Measurements from ENCODE around the gene MORN3. TPM values are rescaled to one million over a fixed set of nuclear protein-coding genes. Genes with fewer than 3 reads are reported as not detected.
"Not testable (repeated sequence)": the region's sequence is repeated elsewhere in the genome, so short reads cannot be mapped to it uniquely, and the experiment has no call there.

MORN3 gene
- polyA plus RNA-seq (2013, experiment 1 of 2), result 0.25 TPM
- 0.32 TPM for polyA plus RNA-seq (2013, experiment 2 of 2)

- Histone ChIP-seq H3K9me3 (ENCODE audit: insufficient read depth, low read depth, low read length) (no peaks in the 10 kb centered on the region), H3K36me3 (ENCODE audit: insufficient read depth, low read length) (0 out of 2 replicates have a peak, but pooled peaks cover 2% of the 10 kb centered on the region), H3K27me3 (ENCODE audit: insufficient read depth, low read length) (no peaks in the 10 kb centered on the region), H3K9ac (ENCODE audit: low read depth, low read length) (no peak within 1 kb of the TSS), H3K4me1 (ENCODE audit: insufficient read depth, low read length) (peaks cover 6% of the 10 kb centered on the region), H3K27ac (ENCODE audit: low read depth, low read length) (no peak within 1 kb of the TSS), H3K4me3 (ENCODE audit: low read length) (no peak within 1 kb of the TSS)
- 97% methylated on average over 4 of the region's 5 CpGs for WGBS
Measured at GRCh38 chr12:121669521-121669900, at the start of gene MORN3. MORN3 (minus strand) TSS chr12:121669654; CDS start chr12:121669483, 171 bp downstream.

- Histone ChIP-seq H3K4me3 (ENCODE audit: low read length) (no peak overlapping the region), H3K9ac (ENCODE audit: low read depth, low read length) (no peak overlapping the region), H3K9me3 (ENCODE audit: insufficient read depth, low read depth, low read length) (no peaks in the 10 kb centered on the region), H3K36me3 (ENCODE audit: insufficient read depth, low read length) (peaks cover 8% of the 10 kb centered on the region; the same call in 1 of the 2 replicates), H3K27ac (ENCODE audit: low read depth, low read length) (no peak overlapping the region), H3K27me3 (ENCODE audit: insufficient read depth, low read length) (no peaks in the 10 kb centered on the region), H3K4me1 (ENCODE audit: insufficient read depth, low read length) (peaks cover 10% of the 10 kb centered on the region)
- WGBS, result 88% methylated on average over 3 of the region's 3 CpGs
Measured at GRCh38 chr12:121718653-121719239, 49.3 kb upstream of the MORN3 start.

- no peak overlapping the region for H3K9ac ChIP-seq (ENCODE audit: low read depth, low read length)
- H3K27me3 ChIP-seq (ENCODE audit: insufficient read depth, low read length), result no peaks in the 10 kb centered on the region
- 83% methylated on average over 10 of the region's 10 CpGs for WGBS
- H3K27ac ChIP-seq (ENCODE audit: low read depth, low read length), result peak overlapping the region; percentile 64
- H3K9me3 ChIP-seq (ENCODE audit: insufficient read depth, low read depth, low read length), result no peaks in the 10 kb centered on the region
- peaks cover 14% of the 10 kb centered on the region for H3K4me1 ChIP-seq (ENCODE audit: insufficient read depth, low read length)
- H3K36me3 ChIP-seq (ENCODE audit: insufficient read depth, low read length), result peaks cover 4% of the 10 kb centered on the region; the same call in 1 of the 2 replicates
- H3K4me3 ChIP-seq (ENCODE audit: low read length), result no peak overlapping the region
Measured at GRCh38 chr12:121717041-121717699, 47.7 kb upstream of the MORN3 start.

GRCh38 chr12:121715862-121716435 lies 46.5 kb upstream of the MORN3 start:
- H3K4me3 ChIP-seq (ENCODE audit: low read length), result no peak overlapping the region
- no peaks in the 10 kb centered on the region for H3K27me3 ChIP-seq (ENCODE audit: insufficient read depth, low read length)
- peaks cover 18% of the 10 kb centered on the region for H3K4me1 ChIP-seq (ENCODE audit: insufficient read depth, low read length)
- peaks cover 4% of the 10 kb centered on the region; the same call in 1 of the 2 replicates for H3K36me3 ChIP-seq (ENCODE audit: insufficient read depth, low read length)
- no peak overlapping the region; the same call in 1 of the 2 replicates for H3K9ac ChIP-seq (ENCODE audit: low read depth, low read length)
- 79% methylated on average over 6 of the region's 6 CpGs for WGBS
- no peaks in the 10 kb centered on the region for H3K9me3 ChIP-seq (ENCODE audit: insufficient read depth, low read depth, low read length)
- no peak overlapping the region for H3K27ac ChIP-seq (ENCODE audit: low read depth, low read length)

GRCh38 chr12:121715055-121715454 lies 45.6 kb upstream of the MORN3 start:
- not testable (repeated sequence) for H3K9me3 ChIP-seq (ENCODE audit: insufficient read depth, low read depth, low read length); H3K36me3 ChIP-seq (ENCODE audit: insufficient read depth, low read length); H3K9ac ChIP-seq (ENCODE audit: low read depth, low read length); H3K27me3 ChIP-seq (ENCODE audit: insufficient read depth, low read length); H3K4me3 ChIP-seq (ENCODE audit: low read length); H3K27ac ChIP-seq (ENCODE audit: low read depth, low read length)
- H3K4me1 ChIP-seq (ENCODE audit: insufficient read depth, low read length), result peaks cover 18% of the 10 kb centered on the region
- WGBS, result 94% methylated on average over 7 of the region's 7 CpGs

- H3K27ac ChIP-seq (ENCODE audit: low read depth, low read length), result no peak overlapping the region
- peak overlapping the region; percentile 99 for H3K4me3 ChIP-seq (ENCODE audit: low read length)
- no peak overlapping the region for H3K9ac ChIP-seq (ENCODE audit: low read depth, low read length)
- no peaks in the 10 kb centered on the region for H3K36me3 ChIP-seq (ENCODE audit: insufficient read depth, low read length)
- H3K4me1 ChIP-seq (ENCODE audit: insufficient read depth, low read length), result peaks cover 18% of the 10 kb centered on the region
- H3K27me3 ChIP-seq (ENCODE audit: insufficient read depth, low read length), result no peaks in the 10 kb centered on the region
- WGBS, result 76% methylated on average over 6 of the region's 6 CpGs
- no peaks in the 10 kb centered on the region for H3K9me3 ChIP-seq (ENCODE audit: insufficient read depth, low read depth, low read length)
Measured at GRCh38 chr12:121713793-121714192, 44.3 kb upstream of the MORN3 start.

- Histone ChIP-seq H3K36me3 (ENCODE audit: insufficient read depth, low read length) (no peaks in the 10 kb centered on the region), H3K27ac (ENCODE audit: low read depth, low read length) (no peak overlapping the region), H3K4me1 (ENCODE audit: insufficient read depth, low read length) (peaks cover 18% of the 10 kb centered on the region), H3K27me3 (ENCODE audit: insufficient read depth, low read length) (no peaks in the 10 kb centered on the region), H3K9ac (ENCODE audit: low read depth, low read length) (peak overlapping the region; percentile 68), H3K9me3 (ENCODE audit: insufficient read depth, low read depth, low read length) (no peaks in the 10 kb centered on the region), H3K4me3 (ENCODE audit: low read length) (peak overlapping the region; percentile 99)
- WGBS, result 19% methylated on average over 14 of the region's 14 CpGs
Measured at GRCh38 chr12:121713257-121713777, 43.9 kb upstream of the MORN3 start.

- no peaks in the 10 kb centered on the region for H3K27me3 ChIP-seq (ENCODE audit: insufficient read depth, low read length)
- no peaks in the 10 kb centered on the region for H3K36me3 ChIP-seq (ENCODE audit: insufficient read depth, low read length)
- peak within 1 kb of the TSS; percentile 23; the same call in 1 of the 2 replicates for H3K27ac ChIP-seq (ENCODE audit: low read depth, low read length)
- H3K9me3 ChIP-seq (ENCODE audit: insufficient read depth, low read depth, low read length), result no peaks in the 10 kb centered on the region
- H3K4me1 ChIP-seq (ENCODE audit: insufficient read depth, low read length), result peaks cover 18% of the 10 kb centered on the region
- peak within 1 kb of the TSS; percentile 99 for H3K4me3 ChIP-seq (ENCODE audit: low read length)
- H3K9ac ChIP-seq (ENCODE audit: low read depth, low read length), result peak within 1 kb of the TSS; percentile 68
- under 1% methylated on average over 74 of the region's 74 CpGs for WGBS
Measured at GRCh38 chr12:121712461-121713256, 43.2 kb upstream of the MORN3 start, which contains the start of gene TMEM120B. TMEM120B (plus strand) TSS chr12:121712752; CDS start chr12:121712896, 144 bp downstream.

GRCh38 chr12:121712190-121712460 lies 42.7 kb upstream of the MORN3 start:
- H3K36me3 ChIP-seq (ENCODE audit: insufficient read depth, low read length), result no peaks in the 10 kb centered on the region
- H3K27ac ChIP-seq (ENCODE audit: low read depth, low read length), result peak overlapping the region; percentile 23; the same call in 1 of the 2 replicates
- 3% methylated on average over 16 of the region's 16 CpGs for WGBS
- peak overlapping the region; percentile 99 for H3K4me3 ChIP-seq (ENCODE audit: low read length)
- no peaks in the 10 kb centered on the region for H3K27me3 ChIP-seq (ENCODE audit: insufficient read depth, low read length)
- H3K9ac ChIP-seq (ENCODE audit: low read depth, low read length), result peak overlapping the region; percentile 66
- peaks cover 15% of the 10 kb centered on the region for H3K4me1 ChIP-seq (ENCODE audit: insufficient read depth, low read length)
- H3K9me3 ChIP-seq (ENCODE audit: insufficient read depth, low read depth, low read length), result no peaks in the 10 kb centered on the region

GRCh38 chr12:121711361-121712189 lies 42.1 kb upstream of the MORN3 start:
- Histone ChIP-seq H3K36me3 (ENCODE audit: insufficient read depth, low read length) (no peaks in the 10 kb centered on the region), H3K27me3 (ENCODE audit: insufficient read depth, low read length) (no peaks in the 10 kb centered on the region), H3K9ac (ENCODE audit: low read depth, low read length) (peak overlapping the region; percentile 66), H3K27ac (ENCODE audit: low read depth, low read length) (no peak overlapping the region), H3K4me1 (ENCODE audit: insufficient read depth, low read length) (peaks cover 9% of the 10 kb centered on the region), H3K4me3 (ENCODE audit: low read length) (peak overlapping the region; percentile 99), H3K9me3 (ENCODE audit: insufficient read depth, low read depth, low read length) (no peaks in the 10 kb centered on the region)
- WGBS, result 88% methylated on average over 23 of the region's 24 CpGs
